Measurements from ENCODE around the gene LEKR1.
"Not testable (repeated sequence)": the region's sequence is repeated elsewhere in the genome, so short reads cannot be mapped to it uniquely, and the experiment has no call there.

The LEKR1 gene

DNA sequence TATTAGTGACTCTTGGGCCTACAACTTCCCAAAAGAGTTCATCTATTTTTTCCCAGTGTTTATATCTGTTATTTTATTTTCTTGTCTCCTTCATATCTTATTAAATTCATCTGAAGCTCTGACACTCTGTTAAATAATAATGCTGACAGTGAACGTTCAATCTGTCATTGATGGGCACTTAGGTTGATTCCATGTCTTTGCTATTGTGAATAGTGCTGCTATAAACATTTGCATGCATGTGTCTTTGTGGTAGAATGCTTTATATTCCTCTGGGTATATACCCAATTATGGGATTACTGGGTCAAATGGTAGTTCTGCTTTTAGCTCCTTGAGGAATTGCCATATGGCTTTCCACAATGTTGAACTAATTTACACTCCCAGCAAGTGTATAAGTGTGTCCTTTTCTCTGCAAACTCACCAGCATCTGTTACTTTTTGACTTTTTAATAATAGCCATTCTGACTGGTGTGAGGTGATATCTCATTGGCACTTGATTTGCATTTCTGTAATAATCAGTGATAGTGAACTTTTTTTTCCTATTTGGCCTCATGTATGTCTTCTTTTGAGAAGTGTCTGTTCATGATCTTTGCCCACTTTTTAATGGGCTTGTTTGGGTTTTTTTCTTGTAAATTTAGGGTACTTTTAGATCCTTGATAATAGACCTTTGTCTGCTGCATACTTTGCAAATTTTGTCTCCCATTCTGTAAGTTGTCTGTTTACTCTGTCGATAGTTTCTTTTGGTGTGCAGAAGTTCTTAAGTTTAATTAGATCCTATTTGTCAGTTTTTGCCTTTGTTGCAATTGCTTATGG lies 122.5 kb downstream of the LEKR1 start:
- TF ChIP-seq CTCF (conservative IDR thresholded peaks at IDR 0.05), result no peak

DNA sequence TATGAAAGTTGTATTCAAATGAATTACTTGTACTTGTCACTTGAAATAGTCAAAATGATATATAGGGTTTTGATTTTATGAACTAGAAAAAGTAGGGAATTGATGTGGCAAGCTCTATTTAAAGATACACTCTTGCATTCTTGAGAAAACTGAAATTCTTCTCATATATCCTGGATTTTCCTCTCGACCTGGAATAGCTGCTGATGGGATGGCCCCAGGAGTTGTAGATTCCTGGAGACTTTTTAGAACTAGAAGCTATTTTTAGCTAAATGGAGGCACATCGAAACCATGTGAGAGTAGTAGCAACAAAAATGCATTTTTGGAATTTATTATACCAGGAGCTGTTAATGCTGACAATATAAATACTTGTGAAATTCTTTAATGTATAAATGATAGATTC lies 125.9 kb downstream of the LEKR1 start:
- no peak overlapping the region for H3K27ac ChIP-seq
- TF ChIP-seq CTCF (conservative IDR thresholded peaks at IDR 0.05), result no peak

More for the DNA sequence above, 122.5 kb downstream of the LEKR1 start:
- H3K27ac ChIP-seq, result no peak overlapping the region

- no peak for TF ChIP-seq CTCF (conservative IDR thresholded peaks at IDR 0.05)
- no peak overlapping the region for H3K27ac ChIP-seq
Observed at GRCh38 chr3:156957715-156958114, 131.6 kb downstream of the LEKR1 start.

- no peak for TF ChIP-seq CTCF (conservative IDR thresholded peaks at IDR 0.05)
- no peak overlapping the region for H3K27ac ChIP-seq
Observed at GRCh38 chr3:156963096-156963495, 136.9 kb downstream of the LEKR1 start.

- TF ChIP-seq CTCF (conservative IDR thresholded peaks at IDR 0.05), result no peak
- no peak overlapping the region for H3K27ac ChIP-seq
Observed at GRCh38 chr3:156964577-156964976, 138.4 kb downstream of the LEKR1 start.

GRCh38 chr3:156966349-156966748 lies 140.2 kb downstream of the LEKR1 start:
- H3K27ac ChIP-seq, result not testable (repeated sequence)

- TF ChIP-seq CTCF (conservative IDR thresholded peaks at IDR 0.05), result no peak
- H3K27ac ChIP-seq, result no peak overlapping the region
Observed at GRCh38 chr3:156973954-156974353, 147.8 kb downstream of the LEKR1 start.

DNA sequence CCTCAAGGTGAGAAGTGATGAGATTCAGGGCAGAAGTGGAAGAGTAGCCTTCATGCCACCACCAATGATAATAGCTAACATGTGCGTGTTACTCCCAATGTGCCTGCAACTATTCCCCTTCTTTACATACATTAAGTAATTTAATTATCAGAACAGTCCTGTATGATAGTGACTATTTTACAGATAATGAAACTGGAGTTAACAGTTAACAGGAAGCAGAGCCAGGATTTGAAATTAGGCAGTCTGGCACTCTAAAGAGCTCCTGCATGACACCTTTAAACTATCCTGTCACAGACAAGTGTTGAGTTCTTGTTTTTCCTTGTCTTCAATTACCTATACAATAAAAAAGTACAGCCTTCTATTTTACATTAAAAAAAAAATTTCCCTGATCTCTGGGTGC lies 148.8 kb downstream of the LEKR1 start:
- H3K27ac ChIP-seq, result no peak overlapping the region
- no peak for TF ChIP-seq CTCF (conservative IDR thresholded peaks at IDR 0.05)

Measured in VCaP (cell line).